Measurements from ENCODE around the gene BLMH. TPM values are rescaled to one million over a fixed set of nuclear protein-coding genes. Genes with fewer than 3 reads are reported as not detected.

Gene BLMH
- total and polyA plus RNA-seq, 4 donors: 45.3 to 63.7 (median 57.8) TPM

DNA sequence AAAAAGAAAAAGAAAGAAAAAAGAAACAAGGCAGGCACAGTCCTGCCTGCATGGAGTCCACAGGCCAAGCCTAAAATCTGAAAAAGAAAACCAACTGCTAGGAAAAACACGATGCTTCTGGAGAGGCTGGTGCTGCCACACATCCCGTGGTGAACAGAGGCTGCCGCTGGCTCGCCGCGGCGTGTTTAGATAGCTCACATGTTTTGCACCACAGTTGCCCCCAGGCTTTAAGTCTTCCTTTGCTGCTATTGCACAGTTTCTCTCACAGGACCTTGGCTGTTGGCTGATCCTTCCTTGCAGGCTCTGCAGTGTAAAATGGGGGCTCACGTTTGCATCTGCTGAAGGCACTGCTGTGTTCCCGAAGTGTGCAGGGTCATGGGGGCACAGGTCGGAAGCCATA lies 64.9 kb downstream of the BLMH start:
- no peaks in the 10 kb centered on the region for H3K36me3 ChIP-seq (ENCODE audit: control insufficient read depth, insufficient read depth, low read length)
- peak in 2 of 6 donors; percentile 11 to 16 for DNase-seq (ENCODE audit: low read depth in 4 of 6, low spot score in 6 of 6)
- peaks cover 13% of the 10 kb centered on the region for H3K27me3 ChIP-seq (ENCODE audit: control insufficient read depth, insufficient read depth, low read length)
- H3K4me1 ChIP-seq (ENCODE audit: control insufficient read depth, insufficient read depth, low read length): no peaks in the 10 kb centered on the region
- H3K27ac ChIP-seq (ENCODE audit: low read depth, low read length): no peak overlapping the region
- 82% methylated on average over 10 of the region's 10 CpGs for WGBS (ENCODE audit: insufficient coverage)
- no peaks in the 10 kb centered on the region for H3K9me3 ChIP-seq (ENCODE audit: control insufficient read depth, insufficient read depth, low read length)
- H3K4me3 ChIP-seq (ENCODE audit: low read depth, low read length): no peak overlapping the region

DNA sequence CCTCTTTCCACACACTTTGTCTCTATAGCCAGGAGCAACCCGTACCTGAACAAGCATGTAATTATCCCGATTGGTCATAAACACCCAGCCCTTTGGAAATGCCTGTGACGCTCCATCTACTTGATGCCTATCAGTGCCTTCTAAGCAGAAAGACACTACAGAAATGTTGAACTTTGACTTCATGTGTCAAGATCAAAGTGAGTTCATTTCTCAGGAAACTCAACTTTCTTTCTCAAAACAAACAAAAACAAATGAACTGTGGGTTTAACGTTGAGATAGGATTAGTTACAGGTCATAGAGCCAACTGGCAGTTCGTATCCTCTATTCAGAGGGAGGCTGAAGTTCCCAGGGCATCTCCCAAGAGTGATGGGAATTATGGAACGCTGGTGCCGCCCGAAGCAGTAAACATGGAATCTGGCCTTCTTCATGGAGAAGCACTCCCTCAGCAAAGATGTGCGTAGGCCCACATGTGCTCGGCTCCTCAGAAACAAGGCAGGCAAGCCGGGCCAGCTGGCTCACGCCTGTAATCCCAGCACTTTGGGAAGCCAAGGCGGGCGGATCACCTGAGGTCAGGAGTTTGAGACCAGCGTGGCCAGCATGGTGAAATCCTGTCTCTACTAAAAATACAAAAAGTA lies 65.7 kb downstream of the BLMH start:
- H3K27ac ChIP-seq (ENCODE audit: low read depth, low read length): no peak overlapping the region
- H3K36me3 ChIP-seq (ENCODE audit: control insufficient read depth, insufficient read depth, low read length): no peaks in the 10 kb centered on the region
- no peaks in the 10 kb centered on the region for H3K9me3 ChIP-seq (ENCODE audit: control insufficient read depth, insufficient read depth, low read length)
- peaks cover 10% of the 10 kb centered on the region for H3K27me3 ChIP-seq (ENCODE audit: control insufficient read depth, insufficient read depth, low read length)
- no peak overlapping the region for H3K4me3 ChIP-seq (ENCODE audit: low read depth, low read length)
- DNase-seq (ENCODE audit: low read depth in 4 of 6, low spot score in 6 of 6): no peak
- no peaks in the 10 kb centered on the region for H3K4me1 ChIP-seq (ENCODE audit: control insufficient read depth, insufficient read depth, low read length)
- 87% methylated on average over 12 of the region's 15 CpGs for WGBS (ENCODE audit: insufficient coverage)

- H3K27ac ChIP-seq (ENCODE audit: low read depth, low read length): no peak overlapping the region
- H3K9me3 ChIP-seq (ENCODE audit: control insufficient read depth, insufficient read depth, low read length): no peaks in the 10 kb centered on the region
- no peaks in the 10 kb centered on the region for H3K4me1 ChIP-seq (ENCODE audit: control insufficient read depth, insufficient read depth, low read length)
- no peaks in the 10 kb centered on the region for H3K36me3 ChIP-seq (ENCODE audit: control insufficient read depth, insufficient read depth, low read length)
- DNase-seq (ENCODE audit: low read depth in 4 of 6, low spot score in 6 of 6): no peak
- peaks cover 6% of the 10 kb centered on the region for H3K27me3 ChIP-seq (ENCODE audit: control insufficient read depth, insufficient read depth, low read length)
- 56% methylated on average over 3 of the region's 3 CpGs for WGBS (ENCODE audit: insufficient coverage)
- H3K4me3 ChIP-seq (ENCODE audit: low read depth, low read length): no peak overlapping the region
Measured at GRCh38 chr17:30225112-30225511, 66.6 kb downstream of the BLMH start.

DNA sequence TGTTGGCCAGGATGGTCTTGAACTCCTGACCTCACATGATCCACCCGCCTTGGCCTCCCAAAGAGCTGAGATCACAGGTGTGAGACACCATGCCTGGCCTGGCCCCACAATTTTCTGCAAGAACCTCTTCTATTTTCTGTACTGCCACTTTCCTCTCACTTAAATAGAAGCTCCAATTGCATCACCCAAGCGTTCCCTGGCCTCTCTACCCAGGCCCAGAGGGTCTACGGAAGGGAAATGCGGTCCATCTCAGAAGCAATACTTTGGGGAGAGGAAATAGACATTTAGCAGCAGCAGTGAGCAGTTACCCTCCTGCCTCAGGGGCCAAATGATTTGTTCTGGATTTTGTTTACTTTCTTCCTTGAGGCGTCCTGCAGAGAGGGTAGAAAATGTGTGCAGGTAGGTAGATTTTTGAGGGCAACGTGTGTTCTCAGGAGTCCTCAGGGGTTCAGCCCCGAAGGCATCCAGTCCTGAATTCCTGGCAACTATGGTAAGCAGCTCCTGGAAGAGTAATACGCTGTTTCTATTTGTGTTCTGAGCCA lies 67.3 kb downstream of the BLMH start:
- WGBS (ENCODE audit: insufficient coverage): 76% methylated on average over 5 of the region's 8 CpGs
- no peak for DNase-seq (ENCODE audit: low read depth in 4 of 6, low spot score in 6 of 6)
- Histone ChIP-seq H3K4me3 (ENCODE audit: low read depth, low read length) (no peak overlapping the region), H3K27me3 (ENCODE audit: control insufficient read depth, insufficient read depth, low read length) (peaks cover 6% of the 10 kb centered on the region), H3K36me3 (ENCODE audit: control insufficient read depth, insufficient read depth, low read length) (no peaks in the 10 kb centered on the region), H3K27ac (ENCODE audit: low read depth, low read length) (no peak overlapping the region), H3K9me3 (ENCODE audit: control insufficient read depth, insufficient read depth, low read length) (no peaks in the 10 kb centered on the region), H3K4me1 (ENCODE audit: control insufficient read depth, insufficient read depth, low read length) (no peaks in the 10 kb centered on the region)

GRCh38 chr17:30222721-30223175 lies 69.0 kb downstream of the BLMH start:
- Histone ChIP-seq H3K4me1 (ENCODE audit: control insufficient read depth, insufficient read depth, low read length) (no peaks in the 10 kb centered on the region), H3K36me3 (ENCODE audit: control insufficient read depth, insufficient read depth, low read length) (no peaks in the 10 kb centered on the region), H3K4me3 (ENCODE audit: low read depth, low read length) (no peak overlapping the region), H3K27ac (ENCODE audit: low read depth, low read length) (no peak overlapping the region), H3K9me3 (ENCODE audit: control insufficient read depth, insufficient read depth, low read length) (no peaks in the 10 kb centered on the region), H3K27me3 (ENCODE audit: control insufficient read depth, insufficient read depth, low read length) (no peaks in the 10 kb centered on the region)
- 66% methylated on average over 13 of the region's 13 CpGs for WGBS (ENCODE audit: insufficient coverage)
- no peak for DNase-seq (ENCODE audit: low read depth in 4 of 6, low spot score in 6 of 6)

DNA sequence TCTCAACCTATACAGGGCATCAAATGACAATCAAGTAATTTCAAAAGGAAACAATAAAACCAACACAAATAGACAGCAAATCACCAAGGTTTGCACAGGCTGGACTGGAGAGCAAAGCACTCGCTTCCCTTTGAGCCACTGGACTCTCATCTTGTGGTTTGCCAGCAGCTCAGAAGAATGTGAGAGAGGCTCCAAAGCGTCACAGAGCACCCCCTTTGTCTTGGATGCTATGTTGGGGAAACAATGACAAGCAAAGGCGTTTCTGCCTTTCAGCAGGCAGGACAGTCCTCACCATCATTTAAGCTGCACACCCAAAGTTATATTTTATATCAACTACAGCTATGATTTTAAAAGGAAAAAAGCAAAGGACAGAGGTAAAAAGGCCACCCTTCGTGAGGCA lies 69.5 kb downstream of the BLMH start:
- Histone ChIP-seq H3K4me1 (ENCODE audit: control insufficient read depth, insufficient read depth, low read length) (no peaks in the 10 kb centered on the region), H3K36me3 (ENCODE audit: control insufficient read depth, insufficient read depth, low read length) (no peaks in the 10 kb centered on the region), H3K9me3 (ENCODE audit: control insufficient read depth, insufficient read depth, low read length) (no peaks in the 10 kb centered on the region), H3K27ac (ENCODE audit: low read depth, low read length) (no peak overlapping the region), H3K27me3 (ENCODE audit: control insufficient read depth, insufficient read depth, low read length) (no peaks in the 10 kb centered on the region), H3K4me3 (ENCODE audit: low read depth, low read length) (no peak overlapping the region)
- no peak for DNase-seq (ENCODE audit: low read depth in 4 of 6, low spot score in 6 of 6)
- WGBS (ENCODE audit: insufficient coverage): 53% methylated on average over 3 of the region's 4 CpGs

- no peaks in the 10 kb centered on the region for H3K36me3 ChIP-seq (ENCODE audit: control insufficient read depth, insufficient read depth, low read length)
- DNase-seq (ENCODE audit: low read depth in 4 of 6, low spot score in 6 of 6): no peak
- H3K27me3 ChIP-seq (ENCODE audit: control insufficient read depth, insufficient read depth, low read length): no peaks in the 10 kb centered on the region
- no peaks in the 10 kb centered on the region for H3K9me3 ChIP-seq (ENCODE audit: control insufficient read depth, insufficient read depth, low read length)
- no peak overlapping the region for H3K27ac ChIP-seq (ENCODE audit: low read depth, low read length)
- WGBS (ENCODE audit: insufficient coverage): 84% methylated on average over 3 of the region's 10 CpGs
- H3K4me3 ChIP-seq (ENCODE audit: low read depth, low read length): no peak overlapping the region
- no peaks in the 10 kb centered on the region for H3K4me1 ChIP-seq (ENCODE audit: control insufficient read depth, insufficient read depth, low read length)
Measured at GRCh38 chr17:30221346-30221745, 70.4 kb downstream of the BLMH start.

DNA sequence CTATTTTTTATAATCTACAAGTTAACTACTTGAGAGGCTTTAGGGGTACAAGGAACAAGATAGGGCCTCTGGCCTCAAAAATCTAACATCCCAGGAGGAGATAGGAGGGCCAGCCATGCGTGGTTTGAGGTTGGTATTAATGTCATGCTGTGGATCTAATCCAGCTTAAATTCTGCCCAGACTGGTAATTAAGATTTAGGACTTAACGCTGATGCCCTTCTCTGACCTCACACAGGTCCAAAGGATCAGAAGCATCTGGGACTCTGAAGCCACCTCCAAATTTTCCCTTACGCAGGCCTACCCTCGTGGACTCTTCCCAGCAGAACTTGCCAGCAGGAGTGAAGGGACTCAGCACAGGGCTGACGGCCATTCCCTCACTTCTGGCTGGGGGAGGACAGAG lies 71.3 kb downstream of the BLMH start:
- H3K4me3 ChIP-seq (ENCODE audit: low read depth, low read length): no peak overlapping the region
- H3K27ac ChIP-seq (ENCODE audit: low read depth, low read length): no peak overlapping the region
- no peaks in the 10 kb centered on the region for H3K9me3 ChIP-seq (ENCODE audit: control insufficient read depth, insufficient read depth, low read length)
- 89% methylated on average over 3 of the region's 5 CpGs for WGBS (ENCODE audit: insufficient coverage)
- H3K27me3 ChIP-seq (ENCODE audit: control insufficient read depth, insufficient read depth, low read length): no peaks in the 10 kb centered on the region
- DNase-seq (ENCODE audit: low read depth in 4 of 6, low spot score in 6 of 6): no peak
- no peaks in the 10 kb centered on the region for H3K36me3 ChIP-seq (ENCODE audit: control insufficient read depth, insufficient read depth, low read length)
- H3K4me1 ChIP-seq (ENCODE audit: control insufficient read depth, insufficient read depth, low read length): no peaks in the 10 kb centered on the region

GRCh38 chr17:30219833-30220232 lies 71.9 kb downstream of the BLMH start:
- H3K4me3 ChIP-seq (ENCODE audit: low read depth, low read length): no peak overlapping the region
- WGBS (ENCODE audit: insufficient coverage): 86% methylated on average over 4 of the region's 7 CpGs
- no peak for DNase-seq (ENCODE audit: low read depth in 4 of 6, low spot score in 6 of 6)
- no peaks in the 10 kb centered on the region for H3K36me3 ChIP-seq (ENCODE audit: control insufficient read depth, insufficient read depth, low read length)
- H3K9me3 ChIP-seq (ENCODE audit: control insufficient read depth, insufficient read depth, low read length): no peaks in the 10 kb centered on the region
- no peaks in the 10 kb centered on the region for H3K4me1 ChIP-seq (ENCODE audit: control insufficient read depth, insufficient read depth, low read length)
- H3K27me3 ChIP-seq (ENCODE audit: control insufficient read depth, insufficient read depth, low read length): no peaks in the 10 kb centered on the region
- no peak overlapping the region for H3K27ac ChIP-seq (ENCODE audit: low read depth, low read length)

- no peak overlapping the region for H3K4me3 ChIP-seq (ENCODE audit: low read depth, low read length)
- H3K36me3 ChIP-seq (ENCODE audit: control insufficient read depth, insufficient read depth, low read length): no peaks in the 10 kb centered on the region
- 87% methylated on average over 4 of the region's 4 CpGs for WGBS (ENCODE audit: insufficient coverage)
- DNase-seq (ENCODE audit: low read depth in 4 of 6, low spot score in 6 of 6): no peak
- H3K9me3 ChIP-seq (ENCODE audit: control insufficient read depth, insufficient read depth, low read length): no peaks in the 10 kb centered on the region
- no peaks in the 10 kb centered on the region for H3K4me1 ChIP-seq (ENCODE audit: control insufficient read depth, insufficient read depth, low read length)
- H3K27ac ChIP-seq (ENCODE audit: low read depth, low read length): no peak overlapping the region
- no peaks in the 10 kb centered on the region for H3K27me3 ChIP-seq (ENCODE audit: control insufficient read depth, insufficient read depth, low read length)
Measured at GRCh38 chr17:30219315-30219714, 72.4 kb downstream of the BLMH start.
